HG03039 (cell line): ENCODE data around the gene UBE3A.

Experiments used
- ATAC-seq: cut with Tn5 transposase; IDR thresholded peaks from one replicate; pipeline ENCODE4 v1.9.1; 2021; ENCODE audit warnings: mild to moderate bottlenecking, moderate library complexity; ENCODE audit not compliant: unreplicated experiment

The UBE3A gene

GRCh38 chr15:25406846-25407245 is 32.0 kb downstream of the UBE3A start:
- ATAC-seq, result no peak

- ATAC-seq, result no peak
Measured at GRCh38 chr15:25406261-25406660, 32.6 kb downstream of the UBE3A start.

- no peak for ATAC-seq
Measured at GRCh38 chr15:25403771-25404170, 35.1 kb downstream of the UBE3A start.

GRCh38 chr15:25402342-25402741 is 36.5 kb downstream of the UBE3A start:
- no peak for ATAC-seq

- no peak for ATAC-seq
Measured at GRCh38 chr15:25401501-25401900, 37.3 kb downstream of the UBE3A start.

GRCh38 chr15:25397100-25397499 is 41.7 kb downstream of the UBE3A start:
- no peak for ATAC-seq

GRCh38 chr15:25394898-25395297 is 43.9 kb downstream of the UBE3A start:
- no peak for ATAC-seq

GRCh38 chr15:25392806-25393205 is 46.0 kb downstream of the UBE3A start:
- ATAC-seq, result no peak

GRCh38 chr15:25391971-25392721 is 46.7 kb downstream of the UBE3A start:
- ATAC-seq, result no peak

GRCh38 chr15:25385986-25386385 is 52.8 kb downstream of the UBE3A start:
- ATAC-seq, result no peak

- ATAC-seq, result no peak
Measured at GRCh38 chr15:25381579-25381978, 57.2 kb downstream of the UBE3A start.

- ATAC-seq, result no peak
Measured at GRCh38 chr15:25378501-25378901, 60.3 kb downstream of the UBE3A start.

GRCh38 chr15:25375557-25375956 is 63.3 kb downstream of the UBE3A start:
- ATAC-seq, result no peak

- no peak for ATAC-seq
Measured at GRCh38 chr15:25374143-25374542, 64.7 kb downstream of the UBE3A start.

- no peak for ATAC-seq
Measured at GRCh38 chr15:25372298-25372697, 66.5 kb downstream of the UBE3A start.

- no peak for ATAC-seq
Measured at GRCh38 chr15:25368850-25369249, 70.0 kb downstream of the UBE3A start.

- ATAC-seq, result no peak
Measured at GRCh38 chr15:25366058-25366457, 72.8 kb downstream of the UBE3A start.

GRCh38 chr15:25362545-25362944 is 76.3 kb downstream of the UBE3A start:
- no peak for ATAC-seq

GRCh38 chr15:25347707-25348106 is 91.1 kb downstream of the UBE3A start:
- ATAC-seq, result no peak

- ATAC-seq, result no peak
Measured at GRCh38 chr15:25346371-25346770, 92.5 kb downstream of the UBE3A start.

- no peak for ATAC-seq
Measured at GRCh38 chr15:25345943-25346342, 92.9 kb downstream of the UBE3A start.

GRCh38 chr15:25342629-25343028 is 96.2 kb downstream of the UBE3A start:
- no peak for ATAC-seq

GRCh38 chr15:25339431-25339830 is 99.4 kb downstream of the UBE3A start:
- no peak for ATAC-seq
